ENCODE results near the gene FBXL4.

- TF ChIP-seq CTCF (IDR thresholded peaks at IDR 0.05): no peak
- TF ChIP-seq POLR2A (IDR thresholded peaks at IDR 0.05): no peak
These were observed 19.1 kb downstream of the FBXL4 start for GRCh38 chr6:98928688-98929087.
